ENCODE results near the gene GPR65. TPM values are rescaled to one million over a fixed set of nuclear protein-coding genes. Genes with fewer than 3 reads are reported as not detected.

GPR65 gene, protein sequence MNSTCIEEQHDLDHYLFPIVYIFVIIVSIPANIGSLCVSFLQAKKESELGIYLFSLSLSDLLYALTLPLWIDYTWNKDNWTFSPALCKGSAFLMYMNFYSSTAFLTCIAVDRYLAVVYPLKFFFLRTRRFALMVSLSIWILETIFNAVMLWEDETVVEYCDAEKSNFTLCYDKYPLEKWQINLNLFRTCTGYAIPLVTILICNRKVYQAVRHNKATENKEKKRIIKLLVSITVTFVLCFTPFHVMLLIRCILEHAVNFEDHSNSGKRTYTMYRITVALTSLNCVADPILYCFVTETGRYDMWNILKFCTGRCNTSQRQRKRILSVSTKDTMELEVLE
- polyA plus RNA-seq (2012; rRNA removed) = under 0.01 TPM in 1 of 2 replicates, not detected in the other
- 0.01 and 0.03 TPM in 2 replicates for polyA plus RNA-seq (2012; cell fraction: cytosol; rRNA removed)
- 0.01 TPM in 1 of 2 replicates, not detected in the other for polyA plus RNA-seq (2012; cell fraction: nucleus; rRNA removed)

DNA sequence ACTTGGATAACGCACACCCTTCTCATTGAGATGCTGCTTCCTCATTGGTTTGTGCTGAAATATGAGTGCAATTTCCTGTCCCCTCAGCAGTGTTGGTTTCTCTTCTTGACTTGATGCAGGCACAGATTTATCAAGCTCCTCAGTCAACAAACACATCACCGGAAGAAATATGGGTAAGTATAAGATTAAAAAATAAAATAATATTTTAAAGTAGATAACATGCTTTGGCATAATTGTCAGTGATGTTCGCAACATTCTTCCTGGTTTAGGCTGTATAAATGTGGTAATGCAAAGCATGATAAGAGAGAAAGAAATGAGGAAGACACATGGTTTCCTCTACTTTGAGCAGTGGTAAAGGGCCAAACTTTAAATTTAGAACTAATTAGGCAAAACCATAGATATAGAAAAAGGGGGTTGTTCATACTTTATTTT lies at the start of gene GPR65:
Gene GPR65 (plus strand): TSS at position 86 of the 432 bp plus-strand sequence. CDS start 5,713 bp downstream, outside the sequence.
- H3K4me2 ChIP-seq = no peak within 1 kb of the TSS
- H3K27me3 ChIP-seq (ENCODE audit: insufficient read depth) = no peaks in the 10 kb centered on the region

GRCh38 chr14:87955501-87955900 lies 49.4 kb upstream of the GPR65 start:
- Histone ChIP-seq H3K9me2 (no peaks in the 10 kb centered on the region), H3K36me3 (replicated peaks in 1 of 2; ENCODE audit: control insufficient read depth in 1 of 2, insufficient read depth in 2 of 2, low read length in 1 of 2) (peaks cover 0 to 11% of the 10 kb centered on the region in 2 experiments), H3K27me3 (ENCODE audit: insufficient read depth) (no peaks in the 10 kb centered on the region), H3K9ac (no peak overlapping the region), H3K27ac (ENCODE audit: low read depth in 2 of 2, low read length in 1 of 2) (no peak overlapping the region), H3K79me2 (ENCODE audit: insufficient read depth) (no peaks in the 10 kb centered on the region), H3K4me2 (no peak overlapping the region), H3F3A (replicated peaks; ENCODE audit: insufficient read depth) (no peaks in the 10 kb centered on the region), H2AFZ (ENCODE audit: low read depth) (no peak overlapping the region), H4K20me1 (ENCODE audit: insufficient read depth) (no peaks in the 10 kb centered on the region), H3K9me3 (no peaks in the 10 kb centered on the region), H3K4me3 (ENCODE audit: low read depth in 2 of 2, low read length in 1 of 2) (no peak overlapping the region), H3K4me1 (ENCODE audit: control insufficient read depth in 1 of 2, insufficient read depth in 2 of 2, low read depth in 1 of 2, low read length in 1 of 2) (no peaks in the 10 kb centered on the region)
- CTCF ChIA-PET = interaction anchor here (1.5 to 2.4 kb wide), 2 partner anchors 10 to 16 kb away, joined by 3 to 13 read pairs; no protein-coding TSS in a partner anchor
- no peak for TF ChIP-seq ELF1 (IDR thresholded peaks at IDR 0.05)
- TF ChIP-seq TCF12 (IDR thresholded peaks at IDR 0.05) = no peak
- no peak for TF ChIP-seq NFIC (IDR thresholded peaks at IDR 0.05; ENCODE audit: borderline replicate concordance)
- no peak for TF ChIP-seq EZH2phosphoT487 (IDR thresholded peaks at IDR 0.05; ENCODE audit: borderline replicate concordance, low read depth)
- no peak for TF ChIP-seq SIN3A (IDR thresholded peaks at IDR 0.05; ENCODE audit: borderline replicate concordance, low read depth, low read length)
- no peak for TF ChIP-seq MXI1 (IDR thresholded peaks at IDR 0.05; ENCODE audit: low read depth, low read length)
- TF ChIP-seq, protein P1, sequence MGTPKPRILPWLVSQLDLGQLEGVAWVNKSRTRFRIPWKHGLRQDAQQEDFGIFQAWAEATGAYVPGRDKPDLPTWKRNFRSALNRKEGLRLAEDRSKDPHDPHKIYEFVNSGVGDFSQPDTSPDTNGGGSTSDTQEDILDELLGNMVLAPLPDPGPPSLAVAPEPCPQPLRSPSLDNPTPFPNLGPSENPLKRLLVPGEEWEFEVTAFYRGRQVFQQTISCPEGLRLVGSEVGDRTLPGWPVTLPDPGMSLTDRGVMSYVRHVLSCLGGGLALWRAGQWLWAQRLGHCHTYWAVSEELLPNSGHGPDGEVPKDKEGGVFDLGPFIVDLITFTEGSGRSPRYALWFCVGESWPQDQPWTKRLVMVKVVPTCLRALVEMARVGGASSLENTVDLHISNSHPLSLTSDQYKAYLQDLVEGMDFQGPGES (IDR thresholded peaks at IDR 0.05; ENCODE audit: low read depth, low read length) = no peak
- no peak for TF ChIP-seq EP300 (IDR thresholded peaks at IDR 0.05; ENCODE audit: borderline replicate concordance in 1 of 2, low read depth in 1 of 2, low read length in 1 of 2)
- TF ChIP-seq POLR2AphosphoS5 (IDR thresholded peaks at IDR 0.05; ENCODE audit: low read depth, low read length) = no peak
- TF ChIP-seq SMC3 (IDR thresholded peaks at IDR 0.05; ENCODE audit: low read depth, low read length) = no peak
- POLR2A ChIA-PET = no interaction called here
- WGBS (ENCODE audit: low lambda C conversion rate) = 86% methylated on average over 6 of the region's 6 CpGs
- DNase-seq = no peak

More for the DNA sequence above, at the start of gene GPR65:
- Histone ChIP-seq H3F3A (replicated peaks; ENCODE audit: insufficient read depth) (no peaks in the 10 kb centered on the region), H4K20me1 (ENCODE audit: insufficient read depth) (no peaks in the 10 kb centered on the region), H3K4me3 (ENCODE audit: low read depth in 2 of 2, low read length in 1 of 2) (no peak within 1 kb of the TSS), H3K36me3 (replicated peaks in 1 of 2; ENCODE audit: control insufficient read depth in 1 of 2, insufficient read depth in 2 of 2, low read length in 1 of 2) (no peaks in the 10 kb centered on the region), H3K9ac (no peak within 1 kb of the TSS), H3K9me3 (no peaks in the 10 kb centered on the region), H3K27ac (ENCODE audit: low read depth in 2 of 2, low read length in 1 of 2) (no peak within 1 kb of the TSS), H3K9me2 (no peaks in the 10 kb centered on the region), H3K79me2 (ENCODE audit: insufficient read depth) (no peaks in the 10 kb centered on the region), H3K4me1 (ENCODE audit: control insufficient read depth in 1 of 2, insufficient read depth in 2 of 2, low read depth in 1 of 2, low read length in 1 of 2) (no peaks in the 10 kb centered on the region), H2AFZ (ENCODE audit: low read depth) (no peak within 1 kb of the TSS)
- POLR2A ChIA-PET = no interaction called here
- TF ChIP-seq, protein P2, sequence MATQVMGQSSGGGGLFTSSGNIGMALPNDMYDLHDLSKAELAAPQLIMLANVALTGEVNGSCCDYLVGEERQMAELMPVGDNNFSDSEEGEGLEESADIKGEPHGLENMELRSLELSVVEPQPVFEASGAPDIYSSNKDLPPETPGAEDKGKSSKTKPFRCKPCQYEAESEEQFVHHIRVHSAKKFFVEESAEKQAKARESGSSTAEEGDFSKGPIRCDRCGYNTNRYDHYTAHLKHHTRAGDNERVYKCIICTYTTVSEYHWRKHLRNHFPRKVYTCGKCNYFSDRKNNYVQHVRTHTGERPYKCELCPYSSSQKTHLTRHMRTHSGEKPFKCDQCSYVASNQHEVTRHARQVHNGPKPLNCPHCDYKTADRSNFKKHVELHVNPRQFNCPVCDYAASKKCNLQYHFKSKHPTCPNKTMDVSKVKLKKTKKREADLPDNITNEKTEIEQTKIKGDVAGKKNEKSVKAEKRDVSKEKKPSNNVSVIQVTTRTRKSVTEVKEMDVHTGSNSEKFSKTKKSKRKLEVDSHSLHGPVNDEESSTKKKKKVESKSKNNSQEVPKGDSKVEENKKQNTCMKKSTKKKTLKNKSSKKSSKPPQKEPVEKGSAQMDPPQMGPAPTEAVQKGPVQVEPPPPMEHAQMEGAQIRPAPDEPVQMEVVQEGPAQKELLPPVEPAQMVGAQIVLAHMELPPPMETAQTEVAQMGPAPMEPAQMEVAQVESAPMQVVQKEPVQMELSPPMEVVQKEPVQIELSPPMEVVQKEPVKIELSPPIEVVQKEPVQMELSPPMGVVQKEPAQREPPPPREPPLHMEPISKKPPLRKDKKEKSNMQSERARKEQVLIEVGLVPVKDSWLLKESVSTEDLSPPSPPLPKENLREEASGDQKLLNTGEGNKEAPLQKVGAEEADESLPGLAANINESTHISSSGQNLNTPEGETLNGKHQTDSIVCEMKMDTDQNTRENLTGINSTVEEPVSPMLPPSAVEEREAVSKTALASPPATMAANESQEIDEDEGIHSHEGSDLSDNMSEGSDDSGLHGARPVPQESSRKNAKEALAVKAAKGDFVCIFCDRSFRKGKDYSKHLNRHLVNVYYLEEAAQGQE (IDR thresholded peaks at IDR 0.05; ENCODE audit: low read depth, low read length) = no peak
- TF ChIP-seq SIN3A (IDR thresholded peaks at IDR 0.05; ENCODE audit: borderline replicate concordance, low read depth, low read length) (no peak), NFIC (IDR thresholded peaks at IDR 0.05; ENCODE audit: borderline replicate concordance) (no peak), TCF12 (IDR thresholded peaks at IDR 0.05) (no peak)
- TF ChIP-seq, protein P3, sequence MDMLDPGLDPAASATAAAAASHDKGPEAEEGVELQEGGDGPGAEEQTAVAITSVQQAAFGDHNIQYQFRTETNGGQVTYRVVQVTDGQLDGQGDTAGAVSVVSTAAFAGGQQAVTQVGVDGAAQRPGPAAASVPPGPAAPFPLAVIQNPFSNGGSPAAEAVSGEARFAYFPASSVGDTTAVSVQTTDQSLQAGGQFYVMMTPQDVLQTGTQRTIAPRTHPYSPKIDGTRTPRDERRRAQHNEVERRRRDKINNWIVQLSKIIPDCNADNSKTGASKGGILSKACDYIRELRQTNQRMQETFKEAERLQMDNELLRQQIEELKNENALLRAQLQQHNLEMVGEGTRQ (IDR thresholded peaks at IDR 0.05; ENCODE audit: borderline replicate concordance, low read depth, low read length) = no peak
- CTCF ChIA-PET = interaction anchor here (0.7 to 5.1 kb wide), 2 partner anchors 10 to 249 kb away, joined by 4 to 34 read pairs; no protein-coding TSS in a partner anchor
- no peak for DNase-seq
- WGBS (ENCODE audit: low lambda C conversion rate) = 61% methylated on average over 3 of the region's 3 CpGs
